T-cell (primary cell): ENCODE results near the gene NT5C3A. TPM values are rescaled to one million over a fixed set of nuclear protein-coding genes. Genes with fewer than 3 reads are reported as not detected.
"Not testable (repeated sequence)": the region's sequence is repeated elsewhere in the genome, so short reads cannot be mapped to it uniquely, and the experiment has no call there.

Source experiments
- ATAC-seq, 4 experiments: fragments of 200-7000 bp in 3 of 4; fragments of 150-1000 bp in 1 of 4; cut with Tn5 transposase; replicated peaks in 1 of 4; 1 replicate in 3 of 4; 2 replicates in 1 of 4; pipeline ENCODE4 v1.10.0; 2021; ENCODE audit warnings: moderate library complexity in 3 of 4, mild to moderate bottlenecking in 2 of 4, moderate number of reproducible peaks in 1 of 4
- CTCF ChIA-PET, 2 donors: fragments of 300-600 bp; sonication (Branson Sonifier 250); formaldehyde crosslinking; loops; one replicate each; lab custom pipeline; 2022; ENCODE audit warnings: antibody characterized with exemption in 2 of 2; lab: Charles Lee
- POLR2A ChIA-PET, 2 donors: fragments of 300-600 bp; sonication (Branson Sonifier 250); formaldehyde crosslinking; loops; one replicate each; lab custom pipeline; 2022; ENCODE audit warnings: antibody characterized with exemption in 2 of 2; lab: Charles Lee
- DNase-seq, 35 experiments: peaks; one replicate each; pipeline versions ENCODE4 v3.0.0 to v3.0.0-alpha.2; 2013 to 2023
- H3K27ac ChIP-seq: one replicate; pipeline ENCODE4 v1.5.1; 2013; ENCODE audit warnings: low read length
- H3K27me3 ChIP-seq, 2 experiments: replicated peaks in 1 of 2; 1 replicate in 1 of 2; 2 replicates in 1 of 2; pipeline versions ENCODE4 v1.6.1 to v1.7.0; 2013; ENCODE audit warnings: low read length in 1 of 2, mixed read lengths in 1 of 2; ENCODE audit not compliant: control insufficient read depth in 2 of 2, insufficient read depth in 2 of 2; ENCODE audit errors: extremely low read depth in 1 of 2
- H3K36me3 ChIP-seq, 2 donors: 1 replicate in 1 of 2; 2 replicates in 1 of 2; pipeline versions ENCODE4 v1.6.1 to v1.7.0; 2013; ENCODE audit warnings: low read length in 1 of 2; ENCODE audit not compliant: control insufficient read depth in 2 of 2, insufficient read depth in 1 of 2; ENCODE audit errors: extremely low read depth in 1 of 2
- H3K4me1 ChIP-seq, 2 experiments: 1 replicate in 1 of 2; 2 replicates in 1 of 2; pipeline versions ENCODE4 v1.6.1 to v1.7.0; 2013; ENCODE audit warnings: low read length in 2 of 2, mixed read lengths in 1 of 2; ENCODE audit not compliant: insufficient read depth in 2 of 2, control insufficient read depth in 1 of 2; ENCODE audit errors: extremely low read depth in 1 of 2
- H3K4me3 ChIP-seq, 2 donors: 1 replicate in 1 of 2; 2 replicates in 1 of 2; pipeline versions ENCODE4 v1.5.1 to v1.7.0; 2013; ENCODE audit warnings: mild to moderate bottlenecking in 2 of 2, low read length in 1 of 2, moderate library complexity in 1 of 2; ENCODE audit not compliant: control insufficient read depth in 1 of 2; ENCODE audit errors: extremely low read depth in 1 of 2
- H3K9me3 ChIP-seq: 2 replicates; pipeline ENCODE4 v1.7.0; 2013
- H3K27ac Mint-ChIP-seq, 2 donors: one replicate each; pipeline ENCODE4 v1.8.0; 2020 to 2021; ENCODE audit warnings: mild to moderate bottlenecking in 2 of 2, mixed read lengths in 2 of 2
- H3K27me3 Mint-ChIP-seq, 2 donors: one replicate each; pipeline ENCODE4 v1.8.0; 2021 to 2022; ENCODE audit warnings: mixed read lengths in 2 of 2
- H3K36me3 Mint-ChIP-seq: one replicate; pipeline ENCODE4 v1.8.0; 2021; ENCODE audit warnings: mixed read lengths
- H3K4me1 Mint-ChIP-seq, 3 donors: one replicate each; pipeline ENCODE4 v1.8.0; 2020 to 2022; ENCODE audit warnings: mixed read lengths in 3 of 3, mild to moderate bottlenecking in 1 of 3
- H3K4me3 Mint-ChIP-seq, 3 donors: one replicate each; pipeline ENCODE4 v1.8.0; 2020 to 2022; ENCODE audit warnings: mild to moderate bottlenecking in 3 of 3, mixed read lengths in 3 of 3, moderate library complexity in 3 of 3
- H3K9me3 Mint-ChIP-seq, 3 donors: one replicate each; pipeline ENCODE4 v1.8.0; 2020 to 2022; ENCODE audit warnings: mixed read lengths in 3 of 3
- WGBS: methylation state at CpG from one replicate; pipeline ENCODE4 v1.1.5; 2013; ENCODE audit warnings: missing lambda C conversion rate; ENCODE audit not compliant: insufficient coverage; 5-methylcytosine and 5-hydroxymethylcytosine counted together
- total RNA-seq, 35 experiments: library from RNA in 6 of 35; stranded (reverse) in 6 of 35; fragments of 120-200 nt in 1 of 35; gene quantifications; one replicate each; pipeline versions ENCODE4 v1.2.1 to v1.2.4 and lab custom pipeline; 2013 to 2026

NT5C3A gene
- total RNA-seq, 5 donors from 2014 or later (not counting 1 experiment from before 2014, with no cell fraction given), result 31.1 to 41.1 (median 38.0) TPM

DNA sequence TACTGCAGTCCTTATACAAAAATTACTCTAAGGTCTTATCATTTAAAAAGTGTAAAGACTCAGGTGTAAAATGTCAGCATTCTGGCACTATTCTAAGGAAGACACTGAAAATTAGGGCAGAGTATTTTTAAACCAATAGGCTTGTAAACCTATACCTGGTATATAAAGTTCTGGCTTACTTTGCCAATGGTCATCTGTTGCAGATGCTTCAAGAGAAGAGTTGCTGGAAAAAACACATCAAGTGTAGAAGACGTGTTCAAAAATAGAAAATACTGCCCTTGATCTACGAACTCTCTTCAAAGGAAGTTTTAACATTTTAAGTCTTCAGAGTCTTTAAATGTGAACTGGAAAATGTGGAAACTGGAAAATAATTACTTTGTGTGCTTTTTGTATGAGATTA, 23.9 kb downstream of the NT5C3A start:
- H3K4me3 ChIP-seq, result no peak overlapping the region
- POLR2A ChIA-PET, result interaction anchor here in 1 of 2 donors (2.7 kb wide), 1 partner anchor 24 kb away, joined by 12 read pairs; the partner anchor contains the start of gene NT5C3A
- H3K4me1 Mint-ChIP-seq, result peaks cover 57 to 60% (median 59%) of the 10 kb centered on the region in 3 donors

GRCh38 chr7:33035776-33036175, 26.8 kb downstream of the NT5C3A start:
- H3K9me3 ChIP-seq, result no peaks in the 10 kb centered on the region
- H3K4me1 ChIP-seq, result peaks cover 2 to 13% of the 10 kb centered on the region in 2 experiments
- H3K36me3 ChIP-seq, result peaks cover 0 to 3% of the 10 kb centered on the region in 2 donors
- Mint-ChIP-seq H3K27me3 (no peaks in the 10 kb centered on the region), H3K9me3 (no peaks in the 10 kb centered on the region), H3K27ac (no peak overlapping the region), H3K36me3 (peaks cover 17% of the 10 kb centered on the region), H3K4me1 (peaks cover 48 to 51% (median 49%) of the 10 kb centered on the region in 3 donors), H3K4me3 (no peak overlapping the region)
- DNase-seq, result no peak
- H3K27me3 ChIP-seq, result no peaks in the 10 kb centered on the region
- no peak for ATAC-seq
- H3K27ac ChIP-seq, result no peak overlapping the region
- ChIA-PET CTCF (no interaction called here), POLR2A (no interaction called here)
- no peak overlapping the region for H3K4me3 ChIP-seq
- no CpG with 5 or more reads among the region's 2 CpGs for WGBS

More for the DNA sequence above, 23.9 kb downstream of the NT5C3A start:
- H3K36me3 ChIP-seq, result no peaks in the 10 kb centered on the region
- H3K9me3 ChIP-seq, result no peaks in the 10 kb centered on the region
- H3K27ac ChIP-seq, result no peak overlapping the region
- H3K36me3 Mint-ChIP-seq, result peaks cover 11% of the 10 kb centered on the region
- H3K9me3 Mint-ChIP-seq, result no peaks in the 10 kb centered on the region
- DNase-seq, result no peak
- WGBS, result no CpG with 5 or more reads among the region's 2 CpGs
- no peaks in the 10 kb centered on the region for H3K27me3 Mint-ChIP-seq
- peaks cover 2 to 19% of the 10 kb centered on the region in 2 experiments for H3K4me1 ChIP-seq
- no peaks in the 10 kb centered on the region for H3K27me3 ChIP-seq
- peak overlapping the region; percentile 72 to 81 (median 77) for H3K4me3 Mint-ChIP-seq
- no peak for ATAC-seq
- peak overlapping the region; percentile 49 to 78 for H3K27ac Mint-ChIP-seq
- CTCF ChIA-PET, result interaction anchor here (0.5 to 3.2 kb wide), 5 partner anchors 28 to 192 kb away, joined by 3 to 19 read pairs (median 12); partner anchors contain the start of gene RP9 (in 1 of the 2)

GRCh38 chr7:33024189-33024757, 38.3 kb downstream of the NT5C3A start:
- H3K27me3 ChIP-seq, result no peaks in the 10 kb centered on the region
- H3K36me3 ChIP-seq, result peaks cover 3 to 52% of the 10 kb centered on the region in 2 donors
- Mint-ChIP-seq H3K27ac (no peak overlapping the region), H3K4me1 (peaks cover 5 to 6% (median 6%) of the 10 kb centered on the region in 3 donors), H3K4me3 (no peak overlapping the region), H3K36me3 (peaks cover 22% of the 10 kb centered on the region), H3K27me3 (no peaks in the 10 kb centered on the region), H3K9me3 (no peaks in the 10 kb centered on the region)
- CTCF ChIA-PET, result no interaction called here
- 83% methylated on average over 2 of the region's 4 CpGs for WGBS
- POLR2A ChIA-PET, result interaction anchor here in 1 of 2 donors (0.6 kb wide), 1 partner anchor 41 kb away, joined by 7 read pairs; no protein-coding TSS in a partner anchor
- H3K27ac ChIP-seq, result no peak overlapping the region
- no peak for DNase-seq
- no peaks in the 10 kb centered on the region for H3K9me3 ChIP-seq
- no peaks in the 10 kb centered on the region for H3K4me1 ChIP-seq
- H3K4me3 ChIP-seq, result no peak overlapping the region
- no peak for ATAC-seq

DNA sequence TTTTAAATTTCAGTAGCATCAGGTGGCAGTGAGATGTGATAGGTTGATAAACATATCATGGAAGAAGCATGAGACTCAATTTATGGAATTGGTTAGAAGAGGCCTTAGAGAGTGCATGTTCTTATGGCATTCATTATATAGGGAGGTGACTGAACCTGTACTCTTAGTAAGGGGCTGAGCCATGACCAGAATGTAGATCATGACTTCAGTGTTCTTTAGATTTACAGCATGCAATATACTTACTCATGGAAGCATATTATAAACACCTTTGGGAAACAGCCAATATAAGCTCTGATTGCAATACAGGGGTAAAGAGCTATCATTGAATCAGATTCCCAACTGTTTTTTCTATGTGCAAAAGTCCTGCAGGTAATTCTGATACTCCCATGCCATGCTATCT, 50.2 kb downstream of the NT5C3A start:
- ChIA-PET CTCF (interaction anchor here in 1 of 2 donors (0.6 to 1.6 kb wide), 3 partner anchors 66 to 235 kb away, joined by 3 to 7 read pairs (median 3); no protein-coding TSS in a partner anchor), POLR2A (no interaction called here)
- Mint-ChIP-seq H3K4me1 (no peaks in the 10 kb centered on the region), H3K36me3 (peaks cover 47% of the 10 kb centered on the region), H3K4me3 (no peak overlapping the region), H3K27me3 (no peaks in the 10 kb centered on the region), H3K9me3 (no peaks in the 10 kb centered on the region), H3K27ac (no peak overlapping the region)
- DNase-seq, result no peak
- H3K27me3 ChIP-seq, result no peaks in the 10 kb centered on the region
- H3K4me3 ChIP-seq, result no peak overlapping the region
- no peak overlapping the region for H3K27ac ChIP-seq
- ATAC-seq, result no peak
- H3K9me3 ChIP-seq, result no peaks in the 10 kb centered on the region
- H3K36me3 ChIP-seq, result peaks cover 0 to 34% of the 10 kb centered on the region in 2 donors
- no peaks in the 10 kb centered on the region for H3K4me1 ChIP-seq

DNA sequence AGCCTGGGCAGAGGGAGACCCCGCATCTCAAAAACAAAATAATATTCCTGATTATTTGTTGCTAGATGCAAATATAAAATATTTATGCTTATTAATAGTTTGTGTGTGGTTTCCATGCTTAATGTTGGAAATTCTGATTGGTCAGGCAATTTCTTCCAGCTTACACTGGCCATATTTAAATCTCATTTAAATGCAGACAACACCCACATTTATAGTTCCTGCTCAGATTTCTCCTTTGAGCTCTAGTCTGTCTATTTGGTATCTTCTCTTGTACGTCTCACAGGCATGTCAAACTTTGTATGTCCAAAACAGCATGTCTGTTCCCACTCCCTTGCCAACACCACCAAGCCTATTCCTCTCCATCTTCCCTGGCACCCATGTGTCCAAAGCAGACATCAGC, 52.8 kb downstream of the NT5C3A start:
- no peak overlapping the region for H3K4me3 Mint-ChIP-seq
- Histone ChIP-seq H3K9me3 (no peaks in the 10 kb centered on the region), H3K4me1 (no peaks in the 10 kb centered on the region), H3K27ac (no peak overlapping the region), H3K27me3 (no peaks in the 10 kb centered on the region), H3K4me3 (no peak overlapping the region), H3K36me3 (peaks cover 0 to 17% of the 10 kb centered on the region in 2 donors)
- 100% methylated on average over 1 of the region's 2 CpGs for WGBS
- ATAC-seq (no peak), DNase-seq (no peak)
- no peaks in the 10 kb centered on the region for H3K27me3 Mint-ChIP-seq
- ChIA-PET POLR2A (no interaction called here), CTCF (no interaction called here)
- no peaks in the 10 kb centered on the region for H3K4me1 Mint-ChIP-seq
- H3K9me3 Mint-ChIP-seq, result no peaks in the 10 kb centered on the region
- peaks cover 33% of the 10 kb centered on the region for H3K36me3 Mint-ChIP-seq
- no peak overlapping the region for H3K27ac Mint-ChIP-seq

DNA sequence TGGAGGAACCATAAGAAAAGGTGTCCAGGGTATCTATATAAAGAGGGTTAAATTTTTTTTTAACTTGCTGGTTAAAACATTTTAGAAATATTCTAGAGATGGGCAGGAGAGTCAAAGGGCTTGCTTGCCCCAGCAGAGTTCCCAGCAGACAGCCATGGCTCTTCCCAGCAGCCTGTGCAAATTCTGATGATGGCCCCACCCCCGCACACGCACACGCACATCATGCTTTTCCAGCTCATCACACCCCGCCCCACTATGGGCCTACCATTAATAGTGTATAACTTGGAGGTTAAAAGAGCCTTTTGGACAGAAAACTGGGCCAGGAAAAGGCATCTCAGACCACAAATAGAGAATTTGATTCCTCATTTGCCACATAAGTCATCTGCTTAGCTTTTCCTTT, 56.9 kb downstream of the NT5C3A start:
- H3K27me3 Mint-ChIP-seq, H3K27ac Mint-ChIP-seq, H3K27ac ChIP-seq, H3K27me3 ChIP-seq, DNase-seq, H3K9me3 ChIP-seq, CTCF ChIA-PET, H3K4me3 ChIP-seq, H3K4me3 Mint-ChIP-seq, H3K4me1 Mint-ChIP-seq, ATAC-seq, H3K36me3 Mint-ChIP-seq, H3K9me3 Mint-ChIP-seq, H3K36me3 ChIP-seq, POLR2A ChIA-PET, H3K4me1 ChIP-seq: not testable (repeated sequence)
- WGBS, result no CpG with 5 or more reads among the region's 4 CpGs
